IPS-20b (cell line): ENCODE measurements around the gene PIK3CA.
"Not testable (repeated sequence)": the region's sequence is repeated elsewhere in the genome, so short reads cannot be mapped to it uniquely, and the experiment has no call there.

Source experiments
- H3K27ac ChIP-seq: one replicate; pipeline ENCODE4 v1.5.1; 2013; ENCODE audit warnings: low read length
- H3K27me3 ChIP-seq: 2 replicates; pipeline ENCODE4 v1.6.1; 2013; ENCODE audit warnings: mild to moderate bottlenecking, low read length, inconsistent platforms; ENCODE audit not compliant: insufficient read depth
- H3K36me3 ChIP-seq: 2 replicates; pipeline ENCODE4 v1.6.1; 2013; ENCODE audit warnings: low read depth, mild to moderate bottlenecking, inconsistent platforms, low read length, moderate library complexity; ENCODE audit not compliant: insufficient read depth
- H3K4me1 ChIP-seq: 2 replicates; pipeline ENCODE4 v1.6.1; 2013; ENCODE audit warnings: mild to moderate bottlenecking, control low read depth, inconsistent platforms, low read length, moderate library complexity; ENCODE audit not compliant: insufficient read depth
- H3K4me3 ChIP-seq: 2 replicates; pipeline ENCODE4 v1.5.1; 2013; ENCODE audit warnings: mild to moderate bottlenecking, low read length, inconsistent platforms
- H3K9ac ChIP-seq: 2 replicates; pipeline ENCODE4 v1.6.1; 2013; ENCODE audit warnings: low read depth, mild to moderate bottlenecking, inconsistent platforms, low read length, moderate library complexity
- H3K9me3 ChIP-seq: 2 replicates; pipeline ENCODE4 v1.6.1; 2013; ENCODE audit warnings: mild to moderate bottlenecking, low read depth, low read length, inconsistent platforms; ENCODE audit not compliant: insufficient read depth

The PIK3CA gene

DNA sequence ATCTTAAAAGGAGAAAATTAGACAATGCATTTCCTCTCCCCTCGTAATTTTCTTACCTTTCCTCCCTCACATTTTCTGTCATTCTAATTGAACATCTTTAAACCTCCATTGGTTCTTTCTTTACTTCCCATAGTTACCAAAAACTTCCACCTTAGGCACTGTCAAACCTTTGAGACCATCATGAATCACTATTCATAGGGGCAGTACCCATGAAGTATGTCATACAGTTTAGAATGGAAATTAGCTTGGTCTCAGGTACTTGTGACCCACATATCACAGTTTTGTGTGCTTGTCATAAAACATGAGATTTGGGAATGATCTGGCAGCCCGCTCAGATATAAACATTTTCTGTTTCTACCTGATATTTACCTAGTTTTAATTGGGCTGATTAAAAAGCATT, 52.6 kb downstream of the PIK3CA start:
- Histone ChIP-seq H3K9me3 (no peaks in the 10 kb centered on the region), H3K4me3 (no peak overlapping the region), H3K36me3 (peaks cover 25% of the 10 kb centered on the region; the same call in 1 of the 2 replicates), H3K4me1 (peaks cover 8% of the 10 kb centered on the region), H3K27ac (no peak overlapping the region), H3K9ac (no peak overlapping the region), H3K27me3 (no peaks in the 10 kb centered on the region)

DNA sequence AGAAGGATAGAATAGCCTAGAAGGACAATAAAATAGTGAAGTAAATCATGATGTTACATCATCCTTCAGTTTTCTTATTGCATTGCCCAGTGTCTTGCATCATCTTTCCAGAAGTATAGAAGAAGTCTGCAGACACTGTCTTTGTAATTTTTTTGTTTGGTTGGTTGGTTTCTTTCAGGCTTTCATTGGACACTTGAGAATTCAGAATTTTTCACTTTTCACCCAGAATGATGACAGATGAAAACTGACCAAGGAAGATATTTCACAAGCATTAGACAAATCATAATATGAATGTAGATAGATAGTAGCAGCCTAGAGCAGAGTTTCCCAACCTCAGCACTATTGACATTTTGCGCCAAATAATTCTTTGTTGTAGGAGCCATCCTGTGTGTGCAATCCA, 67.4 kb downstream of the PIK3CA start:
- not testable (repeated sequence) for H3K4me1 ChIP-seq, H3K4me3 ChIP-seq, H3K9me3 ChIP-seq, H3K36me3 ChIP-seq, H3K9ac ChIP-seq, H3K27ac ChIP-seq, H3K27me3 ChIP-seq

DNA sequence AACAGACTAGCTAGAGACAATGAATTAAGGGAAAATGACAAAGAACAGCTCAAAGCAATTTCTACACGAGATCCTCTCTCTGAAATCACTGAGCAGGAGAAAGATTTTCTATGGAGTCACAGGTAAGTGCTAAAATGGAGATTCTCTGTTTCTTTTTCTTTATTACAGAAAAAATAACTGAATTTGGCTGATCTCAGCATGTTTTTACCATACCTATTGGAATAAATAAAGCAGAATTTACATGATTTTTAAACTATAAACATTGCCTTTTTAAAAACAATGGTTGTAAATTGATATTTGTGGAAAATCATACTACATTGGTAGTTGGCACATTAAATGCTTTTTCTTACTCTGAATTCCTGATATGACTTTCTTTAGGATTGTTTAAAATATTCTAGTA, 70.1 kb downstream of the PIK3CA start:
- H3K4me3 ChIP-seq, H3K9me3 ChIP-seq, H3K9ac ChIP-seq, H3K27me3 ChIP-seq, H3K4me1 ChIP-seq, H3K27ac ChIP-seq: not testable (repeated sequence)
- peaks cover 11% of the 10 kb centered on the region; the same call in 1 of the 2 replicates for H3K36me3 ChIP-seq

GRCh38 chr3:179223548-179223947, 75.4 kb downstream of the PIK3CA start:
- H3K9me3 ChIP-seq, result no peaks in the 10 kb centered on the region
- peaks cover 13% of the 10 kb centered on the region; the same call in 1 of the 2 replicates for H3K36me3 ChIP-seq
- no peaks in the 10 kb centered on the region for H3K4me1 ChIP-seq
- H3K27ac ChIP-seq, result no peak overlapping the region
- H3K4me3 ChIP-seq, result no peak overlapping the region
- no peaks in the 10 kb centered on the region for H3K27me3 ChIP-seq
- no peak overlapping the region for H3K9ac ChIP-seq

- Histone ChIP-seq H3K4me1 (no peaks in the 10 kb centered on the region), H3K36me3 (peaks cover 13% of the 10 kb centered on the region; the same call in 1 of the 2 replicates), H3K9me3 (no peaks in the 10 kb centered on the region), H3K9ac (no peak overlapping the region), H3K4me3 (no peak overlapping the region), H3K27me3 (no peaks in the 10 kb centered on the region), H3K27ac (no peak overlapping the region)
Observed at GRCh38 chr3:179224584-179224983, 76.4 kb downstream of the PIK3CA start.

DNA sequence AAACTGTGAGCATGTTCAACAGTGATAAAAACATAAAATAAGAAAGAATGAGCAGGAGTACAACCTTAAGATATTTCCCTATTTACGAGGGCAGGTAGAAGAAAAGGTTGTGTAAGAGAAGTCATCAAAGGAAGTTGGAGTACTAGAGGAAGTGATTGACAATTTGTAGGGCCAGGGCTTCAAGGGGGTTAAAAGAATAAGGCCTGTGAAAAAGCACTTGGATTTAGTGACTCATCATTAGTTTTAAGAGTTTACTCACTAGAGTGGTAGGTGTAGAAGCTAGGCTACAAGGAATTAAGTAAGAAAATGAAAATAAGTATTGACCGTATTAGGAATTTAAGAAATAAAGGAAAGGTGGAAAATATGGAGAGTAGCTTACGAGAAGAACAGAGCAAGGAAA, 79.2 kb downstream of the PIK3CA start:
- Histone ChIP-seq H3K27me3 (no peaks in the 10 kb centered on the region), H3K4me3 (no peak overlapping the region), H3K36me3 (peaks cover 22% of the 10 kb centered on the region; the same call in 1 of the 2 replicates), H3K9ac (no peak overlapping the region), H3K4me1 (no peaks in the 10 kb centered on the region), H3K27ac (no peak overlapping the region), H3K9me3 (no peaks in the 10 kb centered on the region)

DNA sequence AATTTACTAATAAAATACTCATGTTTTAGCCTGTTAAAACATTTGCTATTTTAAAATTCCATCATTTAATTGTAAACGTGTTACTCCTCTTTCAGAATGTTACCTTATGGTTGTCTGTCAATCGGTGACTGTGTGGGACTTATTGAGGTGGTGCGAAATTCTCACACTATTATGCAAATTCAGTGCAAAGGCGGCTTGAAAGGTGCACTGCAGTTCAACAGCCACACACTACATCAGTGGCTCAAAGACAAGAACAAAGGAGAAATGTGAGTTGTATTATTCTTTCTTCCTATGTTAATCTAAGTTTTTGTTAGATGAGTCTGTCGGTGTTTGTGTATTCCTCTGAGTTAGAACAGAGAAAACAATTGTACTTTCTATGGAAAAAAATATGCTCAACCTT, 81.0 kb downstream of the PIK3CA start:
- H3K4me3 ChIP-seq, result no peak overlapping the region
- no peaks in the 10 kb centered on the region for H3K27me3 ChIP-seq
- H3K9ac ChIP-seq, result no peak overlapping the region
- H3K4me1 ChIP-seq, result no peaks in the 10 kb centered on the region
- H3K27ac ChIP-seq, result no peak overlapping the region
- H3K36me3 ChIP-seq, result peaks cover 16% of the 10 kb centered on the region
- no peaks in the 10 kb centered on the region for H3K9me3 ChIP-seq

- Histone ChIP-seq H3K4me3 (no peak overlapping the region), H3K9me3 (no peaks in the 10 kb centered on the region), H3K27me3 (no peaks in the 10 kb centered on the region), H3K36me3 (peaks cover 20% of the 10 kb centered on the region), H3K9ac (no peak overlapping the region), H3K4me1 (no peaks in the 10 kb centered on the region), H3K27ac (no peak overlapping the region)
Observed at GRCh38 chr3:179233043-179233442, 84.9 kb downstream of the PIK3CA start.

GRCh38 chr3:179234199-179234598, 86.0 kb downstream of the PIK3CA start:
- no peak overlapping the region for H3K27ac ChIP-seq
- no peaks in the 10 kb centered on the region for H3K27me3 ChIP-seq
- no peaks in the 10 kb centered on the region for H3K9me3 ChIP-seq
- no peaks in the 10 kb centered on the region for H3K4me1 ChIP-seq
- H3K4me3 ChIP-seq, result no peak overlapping the region
- H3K9ac ChIP-seq, result no peak overlapping the region
- H3K36me3 ChIP-seq, result peaks cover 20% of the 10 kb centered on the region

DNA sequence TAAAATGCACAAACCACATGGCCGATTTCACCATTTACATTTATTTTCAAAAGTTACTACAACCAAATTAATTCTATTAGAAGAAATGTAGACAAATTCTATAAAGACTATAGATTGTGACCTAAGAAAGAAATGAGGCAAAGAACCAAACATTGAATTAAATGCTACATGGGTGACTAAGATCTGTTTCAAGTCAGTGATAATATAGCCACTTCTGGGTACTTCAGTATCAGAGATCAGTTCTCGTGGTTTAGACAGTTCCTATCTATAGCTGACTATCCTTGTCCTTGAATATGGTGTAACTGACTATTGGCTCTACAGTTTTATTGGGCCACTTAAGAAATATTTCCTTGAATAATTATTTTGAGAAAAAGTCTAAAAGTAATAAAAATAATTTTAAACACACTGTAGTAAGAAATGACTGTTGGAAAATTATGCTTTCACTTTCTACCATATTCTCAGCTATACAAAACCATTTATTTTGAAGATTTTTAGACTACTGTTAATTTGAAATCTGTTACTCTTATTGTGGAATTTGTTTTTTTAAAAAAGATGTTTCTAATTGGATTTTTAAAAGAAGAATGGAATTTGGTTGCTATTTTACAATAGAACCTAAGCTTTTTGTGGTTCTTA, 88.6 kb downstream of the PIK3CA start:
- H3K4me1 ChIP-seq, result no peaks in the 10 kb centered on the region
- H3K36me3 ChIP-seq, result peaks cover 6% of the 10 kb centered on the region; the same call in 1 of the 2 replicates
- no peak overlapping the region for H3K4me3 ChIP-seq
- H3K9me3 ChIP-seq, result no peaks in the 10 kb centered on the region
- H3K27me3 ChIP-seq, result no peaks in the 10 kb centered on the region
- H3K27ac ChIP-seq, result no peak overlapping the region
- H3K9ac ChIP-seq, result no peak overlapping the region

DNA sequence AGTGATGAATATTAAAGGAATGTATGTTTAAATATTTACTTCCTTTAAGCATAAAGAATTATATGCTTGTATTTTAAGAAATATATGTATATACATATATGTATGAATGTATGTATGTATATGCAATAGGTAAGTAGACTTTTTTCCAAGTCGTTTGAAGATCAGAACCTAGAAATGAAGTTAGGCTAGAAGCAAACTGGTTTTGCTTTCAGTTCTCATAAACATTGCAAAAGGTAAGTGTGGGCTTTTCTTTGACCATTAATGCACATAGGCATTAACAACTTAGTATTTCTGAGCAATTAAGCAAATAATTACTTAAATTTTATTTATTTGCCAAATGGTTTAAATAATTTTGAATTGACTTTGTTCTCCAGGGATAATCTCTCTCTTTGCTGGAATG, 92.1 kb downstream of the PIK3CA start:
- H3K4me1 ChIP-seq, H3K27me3 ChIP-seq, H3K4me3 ChIP-seq, H3K9ac ChIP-seq, H3K27ac ChIP-seq, H3K36me3 ChIP-seq, H3K9me3 ChIP-seq: not testable (repeated sequence)

DNA sequence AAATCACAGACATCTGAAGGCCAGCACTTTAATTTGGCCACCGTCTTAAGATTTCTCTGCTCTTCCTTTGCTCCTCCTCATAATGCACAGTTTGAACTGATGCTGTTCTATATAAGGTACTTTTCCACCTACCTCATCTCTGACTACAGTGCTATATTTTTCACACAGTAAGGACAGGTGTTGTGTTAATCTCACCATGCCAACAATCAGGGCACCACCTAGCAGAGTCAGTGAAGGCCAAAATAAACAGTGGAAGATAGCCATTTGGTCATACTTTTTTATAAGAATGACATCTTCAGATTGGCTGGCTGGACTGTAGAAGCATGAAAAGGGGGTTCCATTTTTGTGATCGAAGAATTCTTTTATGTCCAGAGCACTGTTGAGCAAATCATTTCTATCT, 94.7 kb downstream of the PIK3CA start:
- H3K36me3 ChIP-seq, result not testable (repeated sequence)

More for the DNA sequence above, 94.7 kb downstream of the PIK3CA start:
- H3K27me3 ChIP-seq, H3K9me3 ChIP-seq, H3K4me1 ChIP-seq, H3K27ac ChIP-seq, H3K4me3 ChIP-seq, H3K9ac ChIP-seq: not testable (repeated sequence)
